RWPE1 (cell line): ENCODE results near the gene C3orf20.

ENCODE experiments used
- CTCF ChIA-PET: fragments of 350-600 bp; sonication (Branson Sonifier 250); formaldehyde crosslinking; extraction: SDS; loops from one replicate; lab custom pipeline; 2021; lab: Yijun Ruan, JAX
- POLR2A ChIA-PET: fragments of 400-600 bp; formaldehyde crosslinking; extraction: SDS; loops from one replicate; lab custom pipeline; 2020; ENCODE audit warnings: antibody characterized with exemption; ENCODE audit not compliant: low non-redundant PET; lab: Yijun Ruan, JAX
- DNase-seq: peaks from one replicate; pipeline ENCODE4 v3.0.0; 2012; ENCODE audit warnings: low spot score
- H3K27ac ChIP-seq: fragments of 450-650 bp; 2 replicates; pipeline ENCODE4 v1.5.1; 2017
- TF ChIP-seq, protein P1 (sequence below): fragments of 450-650 bp; conservative IDR thresholded peaks from 2 replicates; pipeline ENCODE4 v1.5.1; 2017; ENCODE audit warnings: low read depth, mild to moderate bottlenecking

C3orf20 gene

DNA sequence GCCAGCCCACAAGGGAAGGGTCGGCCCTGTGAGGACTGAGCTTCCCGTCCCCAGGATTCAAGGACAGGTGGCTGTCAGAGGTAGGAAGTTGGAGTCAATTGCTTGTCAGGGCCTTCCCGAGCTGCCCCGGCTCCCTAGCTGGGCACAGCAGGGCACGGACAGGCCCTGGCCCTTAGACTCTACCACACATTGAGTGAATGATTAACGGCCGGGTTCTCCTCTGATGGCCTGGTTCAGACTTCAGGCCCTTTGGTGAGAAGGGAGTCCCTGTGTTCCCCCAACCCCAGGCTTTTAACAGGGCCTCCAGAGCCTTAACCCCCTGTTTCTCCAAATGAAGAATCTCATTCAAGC is 127.4 kb downstream of the C3orf20 start:
- ChIA-PET CTCF (interaction anchor here (0.7 kb wide), 1 partner anchor 118 kb away, joined by 3 read pairs; no protein-coding TSS in a partner anchor), POLR2A (no interaction called here)
- TF ChIP-seq, protein P1, sequence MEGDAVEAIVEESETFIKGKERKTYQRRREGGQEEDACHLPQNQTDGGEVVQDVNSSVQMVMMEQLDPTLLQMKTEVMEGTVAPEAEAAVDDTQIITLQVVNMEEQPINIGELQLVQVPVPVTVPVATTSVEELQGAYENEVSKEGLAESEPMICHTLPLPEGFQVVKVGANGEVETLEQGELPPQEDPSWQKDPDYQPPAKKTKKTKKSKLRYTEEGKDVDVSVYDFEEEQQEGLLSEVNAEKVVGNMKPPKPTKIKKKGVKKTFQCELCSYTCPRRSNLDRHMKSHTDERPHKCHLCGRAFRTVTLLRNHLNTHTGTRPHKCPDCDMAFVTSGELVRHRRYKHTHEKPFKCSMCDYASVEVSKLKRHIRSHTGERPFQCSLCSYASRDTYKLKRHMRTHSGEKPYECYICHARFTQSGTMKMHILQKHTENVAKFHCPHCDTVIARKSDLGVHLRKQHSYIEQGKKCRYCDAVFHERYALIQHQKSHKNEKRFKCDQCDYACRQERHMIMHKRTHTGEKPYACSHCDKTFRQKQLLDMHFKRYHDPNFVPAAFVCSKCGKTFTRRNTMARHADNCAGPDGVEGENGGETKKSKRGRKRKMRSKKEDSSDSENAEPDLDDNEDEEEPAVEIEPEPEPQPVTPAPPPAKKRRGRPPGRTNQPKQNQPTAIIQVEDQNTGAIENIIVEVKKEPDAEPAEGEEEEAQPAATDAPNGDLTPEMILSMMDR, result no peak
- H3K27ac ChIP-seq, result no peak overlapping the region
- no peak for DNase-seq

DNA sequence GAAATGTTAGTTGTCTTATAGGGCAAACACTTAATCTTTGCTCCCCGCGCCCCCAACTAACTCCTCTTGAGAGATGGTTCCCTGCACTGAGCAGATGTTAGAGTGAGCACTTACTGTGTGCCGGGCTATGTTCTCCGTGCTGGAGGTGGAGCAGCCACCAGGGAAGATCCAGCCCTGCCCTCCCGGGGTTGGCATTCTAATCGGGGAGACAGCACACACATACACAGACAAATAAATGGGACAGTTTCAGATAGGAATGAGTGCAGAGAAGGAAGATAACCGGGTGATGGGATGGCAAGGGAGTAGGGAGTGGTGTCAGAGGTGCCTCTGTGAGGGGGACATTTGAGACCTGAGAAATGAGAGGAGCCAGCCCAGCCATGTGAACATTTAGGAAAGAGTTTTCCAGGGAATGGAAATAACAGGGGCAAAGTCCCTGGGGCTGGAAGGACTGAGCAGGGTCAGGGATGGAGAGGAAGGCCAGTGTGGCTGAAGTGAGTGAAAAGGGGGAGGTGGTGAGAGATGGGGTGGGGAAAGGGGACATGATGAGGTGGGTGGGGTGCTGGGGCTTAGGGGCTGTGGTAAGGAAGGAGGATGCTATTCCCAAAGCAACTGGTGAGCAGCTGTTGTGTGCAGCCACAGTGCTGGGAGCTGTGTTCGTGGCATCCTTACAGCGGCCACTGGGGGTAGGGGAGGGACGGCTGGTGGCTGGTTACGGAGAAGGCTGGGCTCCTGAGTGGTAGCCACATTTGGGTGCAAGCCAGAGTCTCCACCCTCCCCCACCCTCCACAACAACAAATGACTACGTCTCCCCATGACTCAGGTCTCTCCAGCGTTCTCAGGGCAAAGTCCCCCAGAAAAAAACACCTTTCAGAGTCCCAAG is 128.4 kb downstream of the C3orf20 start:
- POLR2A ChIA-PET, result no interaction called here
- no peak for DNase-seq
- TF ChIP-seq, protein P1, result no peak
- CTCF ChIA-PET, result no interaction called here
- no peak overlapping the region for H3K27ac ChIP-seq

DNA sequence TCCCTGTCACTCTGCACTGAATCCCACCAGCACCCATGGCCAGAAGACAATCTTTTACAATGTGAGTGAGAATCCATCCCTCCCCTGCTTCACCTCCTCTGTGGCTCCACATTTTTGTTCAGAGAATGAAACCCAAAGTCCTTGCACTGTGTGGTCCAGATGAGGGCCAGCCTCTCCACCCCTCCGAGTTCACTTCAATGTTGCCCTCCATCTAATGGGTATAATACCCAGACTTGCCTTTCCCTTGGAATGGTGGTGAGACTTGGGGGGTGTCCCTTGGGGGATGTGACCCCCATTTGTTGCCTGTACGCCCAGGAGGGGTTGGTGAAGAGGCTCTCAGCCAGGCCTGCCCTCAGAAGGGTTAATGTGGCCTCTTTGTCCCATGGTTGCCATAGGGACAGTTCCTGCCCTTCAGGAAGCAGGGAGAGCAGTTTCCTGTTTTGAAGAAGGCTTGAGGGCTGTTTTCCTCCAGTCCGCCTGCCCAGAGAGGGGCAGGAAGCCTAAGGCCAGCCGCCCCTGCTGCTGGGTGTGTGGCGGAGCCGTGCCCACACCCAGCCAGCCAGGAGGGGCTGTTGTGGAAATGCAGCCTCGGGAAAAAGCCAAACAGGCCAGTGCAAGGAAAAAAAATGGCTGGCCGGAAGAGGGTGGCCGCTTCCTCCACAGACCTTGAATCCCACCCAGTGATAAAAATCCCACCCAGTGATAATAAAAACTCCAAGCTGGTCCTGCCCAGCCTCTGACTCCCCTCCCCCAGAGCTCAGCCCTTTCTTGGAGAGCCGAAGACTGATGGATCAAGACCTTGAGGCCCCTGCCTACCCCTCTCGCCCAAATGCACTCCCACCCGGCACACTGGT is 129.3 kb downstream of the C3orf20 start:
- ChIA-PET POLR2A (no interaction called here), CTCF (no interaction called here)
- TF ChIP-seq, protein P1, result no peak
- DNase-seq, result no peak
- no peak overlapping the region for H3K27ac ChIP-seq

DNA sequence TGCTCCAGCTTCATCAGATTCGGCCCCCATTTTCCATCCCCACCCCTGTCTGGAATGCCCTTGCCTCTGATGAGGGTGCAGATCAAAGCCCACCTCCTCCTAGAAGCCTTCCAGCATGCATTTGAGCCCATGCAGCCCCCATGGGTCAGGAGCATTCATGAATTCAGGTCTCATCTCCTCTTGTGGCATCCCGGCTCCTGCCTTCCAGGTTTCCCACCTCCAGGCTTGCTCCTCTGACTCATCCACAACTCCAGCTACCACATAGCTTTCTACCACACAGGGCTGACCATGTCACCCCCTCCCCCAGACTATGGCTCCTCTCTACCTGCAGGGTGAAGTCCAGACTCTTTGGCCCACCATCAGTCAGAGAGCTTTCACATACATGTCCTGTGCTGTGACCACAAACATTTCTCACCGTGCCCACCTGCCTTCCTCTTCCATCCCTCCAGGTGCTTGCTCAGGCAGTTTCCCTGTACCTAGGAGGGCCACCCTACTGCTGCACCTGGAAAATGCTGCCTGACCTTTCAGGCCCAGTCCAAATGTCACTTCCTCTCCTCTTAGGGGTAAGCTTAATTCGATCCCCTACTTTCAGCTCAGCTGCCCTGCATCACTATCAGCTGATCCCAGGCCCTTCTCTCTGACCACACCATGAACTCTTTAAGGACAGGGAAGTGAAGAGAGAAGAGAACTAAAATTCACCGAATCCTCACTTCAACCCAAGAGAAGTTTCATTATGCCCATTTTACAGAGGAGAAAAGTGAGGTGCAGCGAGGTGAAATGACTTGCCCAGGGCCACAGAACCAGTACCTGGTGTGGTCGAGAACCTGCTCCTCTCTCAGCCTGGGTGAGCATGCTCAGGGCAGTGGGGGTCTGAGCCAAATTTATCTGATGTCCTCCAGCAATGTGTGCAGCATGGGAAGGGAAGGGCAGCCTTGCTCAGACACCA is 130.2 kb downstream of the C3orf20 start:
- TF ChIP-seq, protein P1, result no peak
- CTCF ChIA-PET, result no interaction called here
- no peak for DNase-seq
- H3K27ac ChIP-seq, result no peak overlapping the region
- POLR2A ChIA-PET, result no interaction called here

DNA sequence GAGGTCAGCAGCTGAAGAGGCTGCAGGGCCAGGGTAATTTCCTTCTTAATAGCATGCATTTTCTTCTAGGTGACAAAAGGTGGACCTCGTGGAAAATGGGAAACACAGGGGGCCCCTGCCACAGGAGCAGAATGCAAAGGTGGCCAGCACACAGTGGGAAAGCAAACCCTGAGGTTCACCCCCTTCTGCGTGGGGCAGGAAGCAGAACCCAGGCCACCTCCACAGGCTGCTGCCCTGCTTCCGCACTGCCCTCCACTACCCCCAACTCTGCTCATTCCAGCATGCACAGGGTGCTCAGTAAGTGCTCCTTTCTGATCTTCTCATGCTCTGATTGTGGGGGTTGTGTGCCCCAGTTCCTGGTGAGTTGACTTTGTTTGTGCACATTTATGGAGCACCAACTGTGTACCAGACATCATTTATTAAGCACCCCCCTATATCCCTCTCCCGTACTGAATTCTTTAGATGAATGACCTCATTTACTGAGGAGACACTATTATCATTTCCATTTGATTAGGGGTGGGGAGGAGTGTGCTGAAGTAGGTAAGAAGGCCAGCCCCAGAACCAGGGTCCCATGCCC is 131.1 kb downstream of the C3orf20 start:
- POLR2A ChIA-PET, result no interaction called here
- CTCF ChIA-PET, result no interaction called here
- no peak for DNase-seq
- TF ChIP-seq, protein P1, result no peak
- no peak overlapping the region for H3K27ac ChIP-seq
